ENCODE results near the gene CDC42EP4.

CDC42EP4 gene

GRCh38 chr17:73352261-73352660 is 40.5 kb upstream of the CDC42EP4 start:
- Histone ChIP-seq H3K4me3 (ENCODE audit: low read depth in 1 of 5, low read length in 5 of 5) (no peak overlapping the region), H3K27ac (ENCODE audit: low read depth, low read length) (no peak overlapping the region), H3K36me3 (ENCODE audit: control insufficient read depth in 5 of 5, insufficient read depth in 5 of 5, low read length in 5 of 5) (no peaks in the 10 kb centered on the region), H3K27me3 (ENCODE audit: control insufficient read depth in 5 of 5, insufficient read depth in 4 of 5, low read length in 5 of 5) (no peaks in the 10 kb centered on the region), H3K4me1 (ENCODE audit: control insufficient read depth in 5 of 5, insufficient read depth in 5 of 5, low read length in 5 of 5) (peaks cover 5 to 27% (median 15%) of the 10 kb centered on the region in 5 donors), H3K9me3 (ENCODE audit: control insufficient read depth in 5 of 5, low read length in 5 of 5) (no peaks in the 10 kb centered on the region), H3K9ac (ENCODE audit: low read length in 5 of 5) (no peak overlapping the region)

- H3K36me3 ChIP-seq (ENCODE audit: control insufficient read depth in 5 of 5, insufficient read depth in 5 of 5, low read length in 5 of 5), result no peaks in the 10 kb centered on the region
- peaks cover 6 to 29% (median 15%) of the 10 kb centered on the region in 5 donors for H3K4me1 ChIP-seq (ENCODE audit: control insufficient read depth in 5 of 5, insufficient read depth in 5 of 5, low read length in 5 of 5)
- H3K27ac ChIP-seq (ENCODE audit: low read depth, low read length), result no peak overlapping the region
- no peak overlapping the region for H3K9ac ChIP-seq (ENCODE audit: low read length in 5 of 5)
- no peaks in the 10 kb centered on the region for H3K9me3 ChIP-seq (ENCODE audit: control insufficient read depth in 5 of 5, low read length in 5 of 5)
- H3K4me3 ChIP-seq (ENCODE audit: low read depth in 1 of 5, low read length in 5 of 5), result no peak overlapping the region
- no peaks in the 10 kb centered on the region for H3K27me3 ChIP-seq (ENCODE audit: control insufficient read depth in 5 of 5, insufficient read depth in 4 of 5, low read length in 5 of 5)
Measured at GRCh38 chr17:73351764-73352163, 40.0 kb upstream of the CDC42EP4 start.

- Histone ChIP-seq H3K9me3 (ENCODE audit: control insufficient read depth in 5 of 5, low read length in 5 of 5) (no peaks in the 10 kb centered on the region), H3K27ac (ENCODE audit: low read depth, low read length) (no peak overlapping the region), H3K4me1 (ENCODE audit: control insufficient read depth in 5 of 5, insufficient read depth in 5 of 5, low read length in 5 of 5) (peaks cover 5 to 21% (median 12%) of the 10 kb centered on the region in 5 donors), H3K9ac (ENCODE audit: low read length in 5 of 5) (no peak overlapping the region), H3K36me3 (ENCODE audit: control insufficient read depth in 5 of 5, insufficient read depth in 5 of 5, low read length in 5 of 5) (no peaks in the 10 kb centered on the region), H3K4me3 (ENCODE audit: low read depth in 1 of 5, low read length in 5 of 5) (no peak overlapping the region), H3K27me3 (ENCODE audit: control insufficient read depth in 5 of 5, insufficient read depth in 4 of 5, low read length in 5 of 5) (no peaks in the 10 kb centered on the region)
Measured at GRCh38 chr17:73350864-73351263, 39.1 kb upstream of the CDC42EP4 start.

GRCh38 chr17:73349647-73350046 is 37.8 kb upstream of the CDC42EP4 start:
- no peak overlapping the region for H3K9ac ChIP-seq (ENCODE audit: low read length in 5 of 5)
- no peak overlapping the region for H3K4me3 ChIP-seq (ENCODE audit: low read depth in 1 of 5, low read length in 5 of 5)
- H3K27me3 ChIP-seq (ENCODE audit: control insufficient read depth in 5 of 5, insufficient read depth in 4 of 5, low read length in 5 of 5), result no peaks in the 10 kb centered on the region
- no peak overlapping the region for H3K27ac ChIP-seq (ENCODE audit: low read depth, low read length)
- no peaks in the 10 kb centered on the region for H3K9me3 ChIP-seq (ENCODE audit: control insufficient read depth in 5 of 5, low read length in 5 of 5)
- no peaks in the 10 kb centered on the region for H3K36me3 ChIP-seq (ENCODE audit: control insufficient read depth in 5 of 5, insufficient read depth in 5 of 5, low read length in 5 of 5)
- peaks cover 4 to 23% (median 12%) of the 10 kb centered on the region in 5 donors for H3K4me1 ChIP-seq (ENCODE audit: control insufficient read depth in 5 of 5, insufficient read depth in 5 of 5, low read length in 5 of 5)

DNA sequence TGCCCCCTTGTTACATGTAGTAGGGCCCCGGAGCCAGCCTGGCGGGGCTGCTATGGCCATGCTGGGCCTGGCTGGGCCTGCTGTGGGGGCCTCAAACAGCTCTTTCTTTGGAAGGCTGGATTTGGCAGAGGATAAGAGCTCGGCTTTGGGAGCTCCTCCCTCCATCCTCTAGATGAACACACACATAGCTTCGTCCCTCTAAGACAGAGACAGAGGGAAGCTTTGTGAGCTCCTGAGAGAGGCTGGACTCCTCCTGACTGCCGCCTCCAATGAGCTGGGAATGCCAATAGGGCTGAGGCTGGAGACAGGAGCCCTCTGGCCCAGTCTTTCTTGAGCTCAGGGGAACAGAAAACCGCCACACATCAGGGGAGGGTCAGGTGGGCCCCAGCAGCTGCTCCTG is 37.3 kb upstream of the CDC42EP4 start:
- Histone ChIP-seq H3K9ac (ENCODE audit: low read length in 5 of 5) (no peak overlapping the region), H3K4me1 (ENCODE audit: control insufficient read depth in 5 of 5, insufficient read depth in 5 of 5, low read length in 5 of 5) (peaks cover 4 to 28% (median 12%) of the 10 kb centered on the region in 5 donors)

DNA sequence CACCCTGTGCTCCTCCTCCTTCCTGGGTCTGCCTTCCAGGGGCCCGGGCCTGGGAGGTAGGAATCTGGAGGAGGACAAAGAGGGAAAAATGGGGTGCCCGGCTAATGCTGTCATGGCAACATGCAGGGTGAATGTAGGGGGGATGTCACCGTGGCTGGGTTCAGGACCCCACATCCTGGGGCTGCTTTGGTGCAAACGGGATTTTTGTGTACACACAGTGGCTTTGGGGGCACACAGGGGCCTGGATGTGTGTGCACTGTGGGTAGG is 37.0 kb upstream of the CDC42EP4 start:
- Histone ChIP-seq H3K4me1 (ENCODE audit: control insufficient read depth in 5 of 5, insufficient read depth in 5 of 5, low read length in 5 of 5) (peaks cover 4 to 32% (median 13%) of the 10 kb centered on the region in 5 donors), H3K36me3 (ENCODE audit: control insufficient read depth in 5 of 5, insufficient read depth in 5 of 5, low read length in 5 of 5) (no peaks in the 10 kb centered on the region), H3K9ac (ENCODE audit: low read length in 5 of 5) (no peak overlapping the region), H3K4me3 (ENCODE audit: low read depth in 1 of 5, low read length in 5 of 5) (no peak overlapping the region), H3K27me3 (ENCODE audit: control insufficient read depth in 5 of 5, insufficient read depth in 4 of 5, low read length in 5 of 5) (no peaks in the 10 kb centered on the region), H3K27ac (ENCODE audit: low read depth, low read length) (no peak overlapping the region), H3K9me3 (ENCODE audit: control insufficient read depth in 5 of 5, low read length in 5 of 5) (no peaks in the 10 kb centered on the region)

More for the DNA sequence above, 37.3 kb upstream of the CDC42EP4 start:
- H3K4me3 ChIP-seq (ENCODE audit: low read depth in 1 of 5, low read length in 5 of 5), result no peak overlapping the region
- no peaks in the 10 kb centered on the region for H3K27me3 ChIP-seq (ENCODE audit: control insufficient read depth in 5 of 5, insufficient read depth in 4 of 5, low read length in 5 of 5)
- H3K27ac ChIP-seq (ENCODE audit: low read depth, low read length), result no peak overlapping the region
- H3K9me3 ChIP-seq (ENCODE audit: control insufficient read depth in 5 of 5, low read length in 5 of 5), result no peaks in the 10 kb centered on the region
- no peaks in the 10 kb centered on the region for H3K36me3 ChIP-seq (ENCODE audit: control insufficient read depth in 5 of 5, insufficient read depth in 5 of 5, low read length in 5 of 5)

DNA sequence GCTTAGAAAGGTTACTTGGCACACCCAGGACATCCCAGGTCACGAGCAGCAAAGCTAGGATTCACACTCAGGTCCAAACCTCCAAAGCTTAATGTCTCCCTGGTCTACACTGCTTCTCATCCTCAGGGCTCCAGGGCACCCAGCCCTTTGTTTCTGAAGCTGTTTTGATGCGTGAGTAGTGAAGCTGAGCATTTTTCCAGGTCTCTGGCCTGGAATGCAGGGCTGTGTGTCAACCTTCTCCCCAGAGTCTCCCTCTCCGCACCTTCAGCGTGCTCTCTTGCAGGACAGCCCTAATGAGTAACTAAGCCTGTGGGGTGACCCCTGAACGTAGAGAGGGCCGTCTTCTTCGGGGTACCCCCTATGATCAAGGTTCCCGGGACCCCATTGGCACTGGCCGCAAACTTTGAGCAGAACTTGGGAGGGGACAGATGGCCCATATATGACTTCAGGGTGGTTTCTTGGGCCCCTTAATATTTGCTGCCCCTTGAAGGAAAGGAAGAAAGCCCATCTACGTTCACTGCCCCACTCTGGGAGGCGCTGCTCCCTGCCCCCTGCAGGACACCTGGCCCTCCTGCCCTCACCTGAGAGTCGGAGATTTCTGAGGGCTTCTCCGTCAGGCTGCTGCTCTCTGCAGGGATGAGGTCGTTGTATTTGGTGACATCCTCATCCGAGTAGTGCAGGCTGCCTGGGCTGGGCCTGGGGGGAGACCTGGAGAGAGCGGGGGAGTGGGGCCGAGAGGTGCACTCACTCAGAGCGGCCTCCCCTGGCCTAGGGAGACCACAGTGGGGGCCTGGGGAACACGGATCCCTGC is 36.4 kb upstream of the CDC42EP4 start:
- Histone ChIP-seq H3K4me3 (ENCODE audit: low read depth in 1 of 5, low read length in 5 of 5) (no peak overlapping the region), H3K9me3 (ENCODE audit: control insufficient read depth in 5 of 5, low read length in 5 of 5) (no peaks in the 10 kb centered on the region), H3K4me1 (ENCODE audit: control insufficient read depth in 5 of 5, insufficient read depth in 5 of 5, low read length in 5 of 5) (peaks cover 4 to 37% (median 15%) of the 10 kb centered on the region in 5 donors), H3K36me3 (ENCODE audit: control insufficient read depth in 5 of 5, insufficient read depth in 5 of 5, low read length in 5 of 5) (no peaks in the 10 kb centered on the region), H3K27ac (ENCODE audit: low read depth, low read length) (no peak overlapping the region), H3K27me3 (ENCODE audit: control insufficient read depth in 5 of 5, insufficient read depth in 4 of 5, low read length in 5 of 5) (no peaks in the 10 kb centered on the region), H3K9ac (ENCODE audit: low read length in 5 of 5) (no peak overlapping the region)

DNA sequence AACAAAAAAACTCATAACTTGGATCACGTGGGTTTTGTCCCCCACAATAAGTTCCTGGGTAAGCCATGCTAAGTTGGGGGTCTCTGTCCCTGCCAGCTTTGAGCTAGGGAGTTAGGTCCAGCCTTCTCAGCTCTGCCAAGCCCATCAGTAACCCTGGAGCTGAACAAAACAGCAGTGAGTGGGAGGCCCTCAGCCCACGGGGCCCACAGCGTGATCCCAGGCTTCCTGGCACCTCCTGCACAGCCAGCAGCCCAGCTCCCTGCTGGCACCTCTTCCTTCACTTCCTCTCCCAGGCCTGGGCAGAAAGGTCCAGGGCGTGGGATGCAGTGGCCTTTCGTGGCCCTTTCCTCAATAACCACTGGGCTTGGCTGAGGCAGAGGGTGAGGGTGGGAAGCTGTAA is 35.5 kb upstream of the CDC42EP4 start:
- H3K27ac ChIP-seq (ENCODE audit: low read depth, low read length), result no peak overlapping the region
- no peaks in the 10 kb centered on the region for H3K9me3 ChIP-seq (ENCODE audit: control insufficient read depth in 5 of 5, low read length in 5 of 5)
- no peaks in the 10 kb centered on the region for H3K27me3 ChIP-seq (ENCODE audit: control insufficient read depth in 5 of 5, insufficient read depth in 4 of 5, low read length in 5 of 5)
- H3K4me1 ChIP-seq (ENCODE audit: control insufficient read depth in 5 of 5, insufficient read depth in 5 of 5, low read length in 5 of 5), result peaks cover 4 to 46% (median 24%) of the 10 kb centered on the region in 5 donors
- H3K36me3 ChIP-seq (ENCODE audit: control insufficient read depth in 5 of 5, insufficient read depth in 5 of 5, low read length in 5 of 5), result no peaks in the 10 kb centered on the region
- no peak overlapping the region for H3K9ac ChIP-seq (ENCODE audit: low read length in 5 of 5)
- no peak overlapping the region for H3K4me3 ChIP-seq (ENCODE audit: low read depth in 1 of 5, low read length in 5 of 5)

GRCh38 chr17:73346501-73347162 is 34.8 kb upstream of the CDC42EP4 start:
- no peaks in the 10 kb centered on the region for H3K36me3 ChIP-seq (ENCODE audit: control insufficient read depth in 5 of 5, insufficient read depth in 5 of 5, low read length in 5 of 5)
- no peak overlapping the region for H3K9ac ChIP-seq (ENCODE audit: low read length in 5 of 5)
- no peaks in the 10 kb centered on the region for H3K27me3 ChIP-seq (ENCODE audit: control insufficient read depth in 5 of 5, insufficient read depth in 4 of 5, low read length in 5 of 5)
- H3K27ac ChIP-seq (ENCODE audit: low read depth, low read length), result no peak overlapping the region
- no peak overlapping the region for H3K4me3 ChIP-seq (ENCODE audit: low read depth in 1 of 5, low read length in 5 of 5)
- no peaks in the 10 kb centered on the region for H3K9me3 ChIP-seq (ENCODE audit: control insufficient read depth in 5 of 5, low read length in 5 of 5)
- H3K4me1 ChIP-seq (ENCODE audit: control insufficient read depth in 5 of 5, insufficient read depth in 5 of 5, low read length in 5 of 5), result peaks cover 4 to 53% (median 30%) of the 10 kb centered on the region in 5 donors

DNA sequence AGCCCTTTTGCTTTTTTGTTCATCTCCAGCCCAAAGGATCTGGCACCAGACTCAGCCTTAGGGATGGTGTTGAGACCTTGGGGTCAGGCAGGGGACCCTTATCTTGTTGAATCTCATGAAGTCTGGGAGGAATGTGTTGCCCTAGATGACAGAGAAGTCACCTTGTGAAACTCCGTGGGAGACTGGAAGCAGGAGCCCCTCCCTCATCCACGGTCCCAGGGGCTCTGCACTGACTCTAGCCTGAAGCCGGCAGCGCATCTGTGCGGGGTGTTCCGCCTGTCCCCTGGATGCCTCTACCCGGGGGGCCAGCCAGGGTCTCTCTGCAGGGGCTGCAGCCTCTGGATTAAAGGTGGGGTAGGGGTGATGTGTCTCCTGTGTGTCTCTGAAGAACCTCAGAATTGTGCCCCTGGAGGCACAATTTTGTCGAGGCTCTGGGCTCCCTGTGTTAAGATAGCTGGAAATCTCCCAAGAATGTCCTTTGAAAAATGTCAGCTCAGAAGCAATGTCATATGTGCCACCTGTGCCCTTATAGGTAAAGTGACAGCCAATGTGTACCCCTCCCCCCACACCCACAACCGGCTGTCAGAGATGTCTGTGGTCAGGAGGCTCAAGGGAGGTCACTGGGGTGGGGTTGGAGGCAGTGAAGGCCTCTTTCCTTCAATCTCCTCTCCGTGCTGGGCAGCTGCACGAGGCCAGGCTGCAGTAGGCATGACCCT is 32.1 kb upstream of the CDC42EP4 start:
- Histone ChIP-seq H3K27me3 (ENCODE audit: control insufficient read depth in 5 of 5, insufficient read depth in 4 of 5, low read length in 5 of 5) (no peaks in the 10 kb centered on the region), H3K9me3 (ENCODE audit: control insufficient read depth in 5 of 5, low read length in 5 of 5) (no peaks in the 10 kb centered on the region), H3K4me1 (ENCODE audit: control insufficient read depth in 5 of 5, insufficient read depth in 5 of 5, low read length in 5 of 5) (peaks cover 6 to 57% (median 31%) of the 10 kb centered on the region in 5 donors), H3K36me3 (ENCODE audit: control insufficient read depth in 5 of 5, insufficient read depth in 5 of 5, low read length in 5 of 5) (no peaks in the 10 kb centered on the region), H3K4me3 (ENCODE audit: low read depth in 1 of 5, low read length in 5 of 5) (no peak overlapping the region), H3K27ac (ENCODE audit: low read depth, low read length) (no peak overlapping the region), H3K9ac (ENCODE audit: low read length in 5 of 5) (no peak overlapping the region)
